ENCODE results near the gene SUMO3. TPM values are rescaled to one million over a fixed set of nuclear protein-coding genes. Genes with fewer than 3 reads are reported as not detected.

The SUMO3 gene
- total RNA-seq, 2 donors from 2014 or later: 52.6 to 86.2 TPM

DNA sequence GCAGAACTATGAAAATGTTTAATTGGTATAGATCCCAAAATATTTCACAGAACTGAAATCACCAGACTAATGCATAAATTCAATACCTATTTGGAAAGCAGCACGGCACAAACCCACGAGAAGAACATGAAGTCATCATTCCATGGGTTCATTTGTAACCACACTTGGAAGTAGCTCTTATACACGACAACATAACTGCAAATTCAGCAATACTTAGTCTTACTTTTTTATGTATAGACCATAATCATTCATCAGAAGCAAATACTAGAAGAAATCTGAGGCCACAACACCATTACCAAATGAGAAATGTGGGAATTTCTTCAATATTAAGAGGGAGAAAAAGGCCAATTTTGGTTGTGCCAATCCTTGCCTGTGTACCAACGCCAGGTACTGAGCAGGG is 12.0 kb downstream of the SUMO3 start:
- ATAC-seq (replicated peaks): no peak
- Mint-ChIP-seq H3K4me1 (peaks cover 24% of the 10 kb centered on the region), H3K27ac (no peak overlapping the region), H3K27me3 (no peaks in the 10 kb centered on the region), H3K9me3 (no peaks in the 10 kb centered on the region), H3K36me3 (ENCODE audit: low read depth) (peaks cover 87% of the 10 kb centered on the region), H3K4me3 (no peak overlapping the region)

DNA sequence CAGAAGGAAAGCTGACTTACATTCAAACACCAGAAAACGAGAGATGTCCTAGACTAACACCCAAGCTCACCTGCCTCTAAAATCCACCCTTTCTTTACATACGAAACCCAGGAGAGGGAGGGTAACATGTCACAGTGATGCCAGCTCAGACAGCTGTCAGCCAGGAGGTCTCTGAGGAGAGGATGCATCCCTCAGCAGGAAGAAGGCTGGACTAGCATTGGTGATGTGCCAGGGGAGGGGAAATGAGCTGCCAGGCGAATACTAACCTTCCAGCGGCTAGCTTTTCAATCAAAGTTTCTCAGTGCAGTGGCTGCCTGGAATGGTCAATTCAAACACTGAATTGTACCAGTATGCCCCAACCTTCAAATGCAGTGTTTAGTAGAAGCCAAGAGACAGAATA is 12.6 kb downstream of the SUMO3 start:
- no peaks in the 10 kb centered on the region for H3K27me3 Mint-ChIP-seq
- ATAC-seq (replicated peaks): no peak
- H3K4me3 Mint-ChIP-seq: no peak overlapping the region
- peaks cover 25% of the 10 kb centered on the region for H3K4me1 Mint-ChIP-seq
- no peaks in the 10 kb centered on the region for H3K9me3 Mint-ChIP-seq
- no peak overlapping the region for H3K27ac Mint-ChIP-seq
- peaks cover 87% of the 10 kb centered on the region for H3K36me3 Mint-ChIP-seq (ENCODE audit: low read depth)

GRCh38 chr21:44804762-44805161 is 13.1 kb downstream of the SUMO3 start:
- Mint-ChIP-seq H3K4me3 (no peak overlapping the region), H3K4me1 (peaks cover 26% of the 10 kb centered on the region), H3K36me3 (ENCODE audit: low read depth) (peaks cover 87% of the 10 kb centered on the region), H3K27ac (no peak overlapping the region), H3K27me3 (no peaks in the 10 kb centered on the region), H3K9me3 (no peaks in the 10 kb centered on the region)
- no peak for ATAC-seq (replicated peaks)

GRCh38 chr21:44803651-44804050 is 14.2 kb downstream of the SUMO3 start:
- H3K4me1 Mint-ChIP-seq: peaks cover 29% of the 10 kb centered on the region
- H3K27me3 Mint-ChIP-seq: no peaks in the 10 kb centered on the region
- no peak for ATAC-seq (replicated peaks)
- H3K27ac Mint-ChIP-seq: no peak overlapping the region
- no peaks in the 10 kb centered on the region for H3K9me3 Mint-ChIP-seq
- peak overlapping the region; percentile 96 for H3K4me3 Mint-ChIP-seq
- H3K36me3 Mint-ChIP-seq (ENCODE audit: low read depth): peaks cover 87% of the 10 kb centered on the region

GRCh38 chr21:44802396-44803153 is 15.3 kb downstream of the SUMO3 start:
- Mint-ChIP-seq H3K9me3 (no peaks in the 10 kb centered on the region), H3K36me3 (ENCODE audit: low read depth) (peaks cover 87% of the 10 kb centered on the region), H3K4me1 (peaks cover 33% of the 10 kb centered on the region), H3K4me3 (peak overlapping the region; percentile 96), H3K27me3 (no peaks in the 10 kb centered on the region), H3K27ac (peak overlapping the region; percentile 67)
- ATAC-seq (replicated peaks): peak; percentile 7

- peak; percentile 98 for ATAC-seq (replicated peaks)
- Mint-ChIP-seq H3K27me3 (no peaks in the 10 kb centered on the region), H3K27ac (peak within 1 kb of the TSS; percentile 82), H3K4me3 (peak within 1 kb of the TSS; percentile 96), H3K9me3 (no peaks in the 10 kb centered on the region), H3K36me3 (ENCODE audit: low read depth) (peaks cover 87% of the 10 kb centered on the region), H3K4me1 (peaks cover 37% of the 10 kb centered on the region)
Measured at GRCh38 chr21:44801468-44802395, 16.1 kb downstream of the SUMO3 start, which contains the start of gene UBE2G2. UBE2G2 (minus strand) TSS chr21:44801820; CDS start chr21:44801748, 72 bp downstream.

- ATAC-seq (replicated peaks): peak; percentile 49
- H3K4me1 Mint-ChIP-seq: peaks cover 44% of the 10 kb centered on the region
- H3K4me3 Mint-ChIP-seq: peak overlapping the region; percentile 96
- peak overlapping the region; percentile 82 for H3K27ac Mint-ChIP-seq
- H3K27me3 Mint-ChIP-seq: no peaks in the 10 kb centered on the region
- peaks cover 87% of the 10 kb centered on the region for H3K36me3 Mint-ChIP-seq (ENCODE audit: low read depth)
- H3K9me3 Mint-ChIP-seq: no peaks in the 10 kb centered on the region
Measured at GRCh38 chr21:44800971-44801467, 16.8 kb downstream of the SUMO3 start.

DNA sequence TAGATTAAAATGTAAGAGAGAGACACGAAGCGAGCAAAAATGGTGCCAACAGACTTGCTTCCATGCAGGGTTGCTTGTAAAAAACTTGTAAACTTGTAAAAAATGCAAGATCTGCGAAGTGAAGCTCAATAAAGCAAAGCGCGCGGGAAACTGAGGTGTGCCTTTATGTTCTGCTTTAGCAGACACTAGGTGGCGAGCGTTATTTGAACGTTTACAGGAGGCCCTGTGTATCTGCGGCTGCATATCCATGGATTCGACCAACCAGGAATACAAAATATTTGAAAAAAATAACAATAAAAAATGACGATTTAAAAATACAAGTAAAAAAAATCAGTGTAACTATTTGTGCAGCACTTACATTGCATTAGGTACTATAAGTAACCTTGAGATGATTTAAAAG is 17.8 kb downstream of the SUMO3 start:
- peak overlapping the region; percentile 82 for H3K27ac Mint-ChIP-seq
- H3K9me3 Mint-ChIP-seq: no peaks in the 10 kb centered on the region
- no peak for ATAC-seq (replicated peaks)

GRCh38 chr21:44799646-44800045 is 18.2 kb downstream of the SUMO3 start:
- H3K27ac Mint-ChIP-seq: peak overlapping the region; percentile 82
- H3K4me1 Mint-ChIP-seq: peaks cover 45% of the 10 kb centered on the region

More for the DNA sequence above, 17.8 kb downstream of the SUMO3 start:
- peak overlapping the region; percentile 96 for H3K4me3 Mint-ChIP-seq
- H3K4me1 Mint-ChIP-seq: peaks cover 45% of the 10 kb centered on the region
- H3K36me3 Mint-ChIP-seq (ENCODE audit: low read depth): peaks cover 87% of the 10 kb centered on the region
- no peaks in the 10 kb centered on the region for H3K27me3 Mint-ChIP-seq

DNA sequence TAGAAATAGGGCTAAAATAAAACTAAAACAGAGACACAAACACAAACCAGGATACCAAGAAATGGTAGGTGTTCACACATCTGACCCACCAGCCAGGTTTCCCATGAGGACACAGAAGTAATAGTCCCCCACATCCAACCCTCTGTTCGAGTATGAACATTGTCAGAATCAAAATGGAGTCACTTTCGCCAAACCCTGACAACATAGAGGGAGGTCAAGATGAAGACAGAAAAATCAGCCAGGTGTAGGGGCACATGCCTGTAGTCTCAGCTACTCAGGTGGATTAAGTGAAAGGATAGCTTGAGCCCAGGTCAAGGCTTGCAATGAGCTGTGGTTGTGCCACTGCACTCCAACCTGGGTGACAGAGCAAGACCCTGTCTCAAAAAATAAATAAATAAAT is 20.1 kb downstream of the SUMO3 start:
- H3K27ac Mint-ChIP-seq: no peak overlapping the region
- H3K4me3 Mint-ChIP-seq: no peak overlapping the region
- no peaks in the 10 kb centered on the region for H3K27me3 Mint-ChIP-seq
- H3K36me3 Mint-ChIP-seq (ENCODE audit: low read depth): peaks cover 77% of the 10 kb centered on the region
- no peaks in the 10 kb centered on the region for H3K9me3 Mint-ChIP-seq
- no peak for ATAC-seq (replicated peaks)
- peaks cover 51% of the 10 kb centered on the region for H3K4me1 Mint-ChIP-seq

More at GRCh38 chr21:44799646-44800045, 18.2 kb downstream of the SUMO3 start:
- no peak for ATAC-seq (replicated peaks)
- no peaks in the 10 kb centered on the region for H3K9me3 Mint-ChIP-seq
- peaks cover 82% of the 10 kb centered on the region for H3K36me3 Mint-ChIP-seq (ENCODE audit: low read depth)
- H3K4me3 Mint-ChIP-seq: peak overlapping the region; percentile 96
- no peaks in the 10 kb centered on the region for H3K27me3 Mint-ChIP-seq

DNA sequence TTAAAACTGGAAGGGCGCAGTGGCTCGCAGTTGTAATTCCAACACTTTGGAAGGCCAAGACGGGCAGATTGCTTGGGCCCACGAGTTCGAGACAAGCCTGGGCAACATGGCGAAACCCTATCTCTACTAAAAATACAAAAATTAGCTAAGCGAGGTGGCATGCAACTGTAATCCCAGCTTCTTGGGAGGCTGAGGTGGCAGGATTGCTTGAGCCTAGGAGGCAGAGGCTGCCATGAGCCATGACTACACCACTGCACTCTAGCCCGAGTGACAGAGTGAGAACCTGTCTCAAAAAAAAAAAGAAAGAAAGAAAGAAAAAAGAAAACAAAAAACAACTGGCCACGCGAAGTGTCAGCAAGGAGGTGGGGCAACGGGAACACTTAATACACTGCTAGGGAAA is 22.5 kb downstream of the SUMO3 start:
- peaks cover 41% of the 10 kb centered on the region for H3K4me1 Mint-ChIP-seq

DNA sequence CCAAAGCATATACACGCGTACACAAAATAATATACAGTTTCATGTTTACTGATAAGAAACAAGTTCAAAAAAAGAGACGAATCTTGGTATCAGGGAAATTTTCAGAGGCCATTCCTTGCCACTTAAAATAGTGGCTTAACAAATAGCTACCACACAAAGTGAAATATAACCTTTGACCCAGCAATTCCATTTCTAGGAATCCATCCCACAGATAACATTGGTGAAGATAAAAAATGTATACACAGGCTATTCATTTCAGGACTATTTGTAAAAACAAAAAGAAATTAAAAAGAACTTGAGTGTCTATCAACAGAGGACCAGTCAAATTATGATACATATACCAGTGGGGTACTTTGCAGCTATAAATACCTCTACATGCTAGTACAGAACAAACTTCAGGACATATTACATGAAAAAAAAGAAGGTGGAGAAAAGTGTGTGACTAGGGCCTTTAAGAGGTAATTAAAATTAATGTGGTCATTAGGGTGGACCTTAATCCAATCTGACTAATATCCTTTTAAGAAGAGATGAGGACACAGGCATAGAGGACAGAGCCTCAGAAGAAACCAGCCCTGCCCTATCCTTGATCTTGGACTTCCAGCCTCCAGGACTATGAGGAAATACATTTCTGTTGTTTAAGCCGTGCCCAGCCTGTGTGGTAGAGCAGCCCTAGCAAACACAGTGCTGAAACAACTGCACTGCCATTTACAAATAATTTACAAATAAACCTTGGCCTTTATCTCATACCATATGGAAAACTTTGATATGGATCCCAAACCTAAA is 24.1 kb downstream of the SUMO3 start:
- peaks cover 85% of the 10 kb centered on the region for H3K36me3 Mint-ChIP-seq (ENCODE audit: low read depth)
- peak overlapping the region; percentile 71 for H3K27ac Mint-ChIP-seq
- peaks cover 29% of the 10 kb centered on the region for H3K4me1 Mint-ChIP-seq
- peak overlapping the region; percentile 25 for H3K4me3 Mint-ChIP-seq
- H3K27me3 Mint-ChIP-seq: no peaks in the 10 kb centered on the region
- ATAC-seq (replicated peaks): peak; percentile 21
- H3K9me3 Mint-ChIP-seq: no peaks in the 10 kb centered on the region

More for the DNA sequence above, 22.5 kb downstream of the SUMO3 start:
- Mint-ChIP-seq H3K4me3 (no peak overlapping the region), H3K27me3 (no peaks in the 10 kb centered on the region), H3K27ac (peak overlapping the region; percentile 18), H3K36me3 (ENCODE audit: low read depth) (peaks cover 89% of the 10 kb centered on the region), H3K9me3 (no peaks in the 10 kb centered on the region)
- ATAC-seq (replicated peaks): no peak

DNA sequence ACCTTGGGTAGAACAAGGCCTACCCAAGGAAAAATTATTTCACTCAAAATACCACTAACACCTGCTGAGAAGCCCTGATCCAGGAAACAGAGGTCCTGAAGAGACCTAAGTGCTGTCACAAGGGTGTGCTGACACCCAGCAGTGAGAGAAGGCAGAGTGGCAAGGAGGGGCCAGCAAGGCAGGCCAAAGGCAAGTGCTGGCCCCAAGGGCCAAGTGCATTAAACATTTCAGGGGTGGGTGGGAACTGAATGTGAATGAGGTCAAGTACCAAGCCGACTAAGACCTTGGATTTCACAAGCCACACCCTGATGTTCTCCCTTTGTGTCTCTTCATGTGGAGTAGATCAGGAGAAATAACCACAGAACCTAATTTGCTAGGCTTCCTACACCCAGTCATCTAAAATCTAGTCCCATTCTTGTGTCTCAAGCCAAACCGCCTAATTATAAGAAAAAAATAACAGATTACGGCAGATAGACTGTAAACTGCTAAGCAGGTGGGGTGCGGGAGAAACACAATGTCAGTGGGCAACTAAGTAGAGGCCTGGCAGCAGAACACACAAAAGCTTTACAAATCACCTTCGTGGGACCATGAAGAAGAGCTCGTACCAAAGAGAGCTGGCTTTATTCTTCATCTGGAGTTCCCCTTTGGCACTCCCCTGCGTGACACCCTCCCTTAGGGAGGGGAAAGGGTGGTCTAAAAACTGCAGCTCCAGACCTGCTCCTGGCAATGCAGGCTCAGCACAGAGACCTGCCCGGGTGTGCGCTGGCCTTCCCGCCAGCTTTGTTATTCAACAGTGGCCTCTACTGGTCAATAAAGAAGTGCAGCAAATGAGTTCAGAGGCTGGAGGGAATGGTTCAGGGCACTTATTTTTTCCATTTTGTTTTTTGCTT is 24.9 kb downstream of the SUMO3 start:
- peaks cover 77% of the 10 kb centered on the region for H3K36me3 Mint-ChIP-seq (ENCODE audit: low read depth)
- H3K27me3 Mint-ChIP-seq: no peaks in the 10 kb centered on the region
- H3K9me3 Mint-ChIP-seq: no peaks in the 10 kb centered on the region
- H3K27ac Mint-ChIP-seq: peak overlapping the region; percentile 71
- H3K4me1 Mint-ChIP-seq: peaks cover 24% of the 10 kb centered on the region
- ATAC-seq (replicated peaks): peak; percentile 93
- H3K4me3 Mint-ChIP-seq: peak overlapping the region; percentile 25
